SK-N-SH (cell line): ENCODE data around the gene SHLD2. TPM values are rescaled to one million over a fixed set of nuclear protein-coding genes. Genes with fewer than 3 reads are reported as not detected.

Experiments used
- CTCF ChIA-PET: fragments of 300-600, 350-600 bp; formaldehyde crosslinking; extraction: SDS; loops from one replicate; lab custom pipeline; 2021; lab: Yijun Ruan, JAX
- POLR2A ChIA-PET: fragments of 350-600 bp; sonication (Branson Sonifier 250); formaldehyde crosslinking; extraction: SDS; loops from one replicate; lab custom pipeline; 2020; ENCODE audit warnings: antibody characterized with exemption, inconsistent platforms; lab: Yijun Ruan, JAX
- DNase-seq: peaks from one replicate; pipeline ENCODE4 v3.0.0; 2012
- H2AFZ ChIP-seq: fragments of 200-600 bp; sonication (generic); 2 replicates; pipeline ENCODE4 v1.8.1; 2016; ENCODE audit warnings: antibody characterized with exemption, mild to moderate bottlenecking, low read depth
- H3F3A ChIP-seq: fragments of 200-600 bp; sonication (generic); replicated peaks from 2 replicates; pipeline ENCODE3; 2016; ENCODE audit warnings: antibody characterized with exemption, mild to moderate bottlenecking; ENCODE audit not compliant: insufficient read depth
- H3K27ac ChIP-seq, 2 experiments: fragments of 200-500 bp in 1 of 2; fragments of 200-600 bp in 1 of 2; sonication (Bioruptor generic) in 1 of 2; sonication (generic), shearing (Covaris generic) in 1 of 2; 2 replicates each; pipeline versions ENCODE4 v1.5.1 to v1.6.1; 2014 to 2016; ENCODE audit warnings: low read depth in 2 of 2, inconsistent platforms in 1 of 2, low read length in 1 of 2, mild to moderate bottlenecking in 1 of 2, mixed read lengths in 1 of 2
- H3K27me3 ChIP-seq: fragments of 200-600 bp; sonication (generic), shearing (Covaris generic); 2 replicates; pipeline ENCODE4 v1.6.1; 2016; ENCODE audit warnings: mixed run types; ENCODE audit not compliant: insufficient read depth
- H3K36me3 ChIP-seq, 2 experiments: fragments of 200-500 bp in 1 of 2; fragments of 200-600 bp in 1 of 2; sonication (Bioruptor generic) in 1 of 2; sonication (generic) in 1 of 2; replicated peaks in 1 of 2; 2 replicates each; pipeline versions ENCODE3 to v1.5.1; 2014 to 2016; ENCODE audit warnings: low read length in 1 of 2, mild to moderate bottlenecking in 1 of 2; ENCODE audit not compliant: insufficient read depth in 2 of 2, control insufficient read depth in 1 of 2
- H3K4me1 ChIP-seq, 2 experiments: fragments of 200-500 bp in 1 of 2; fragments of 200-600 bp in 1 of 2; sonication (Bioruptor generic) in 1 of 2; sonication (generic), shearing (Covaris generic) in 1 of 2; 2 replicates each; pipeline versions ENCODE4 v1.5.1 to v1.6.1; 2014 to 2016; ENCODE audit warnings: low read depth in 1 of 2, low read length in 1 of 2, mixed run types in 1 of 2; ENCODE audit not compliant: insufficient read depth in 2 of 2, control insufficient read depth in 1 of 2
- H3K4me2 ChIP-seq: fragments of 200-600 bp; sonication (generic), shearing (Covaris generic); 2 replicates; pipeline ENCODE4 v1.6.1; 2017; ENCODE audit warnings: mixed run types
- H3K4me3 ChIP-seq, 2 experiments: fragments of 200-500 bp in 1 of 2; fragments of 200-600 bp in 1 of 2; sonication (Bioruptor generic) in 1 of 2; sonication (generic), shearing (Covaris generic) in 1 of 2; 2 replicates each; pipeline versions ENCODE4 v1.5.1 to v1.8.1; 2014 to 2016; ENCODE audit warnings: low read depth in 2 of 2, inconsistent platforms in 1 of 2, low read length in 1 of 2, mild to moderate bottlenecking in 1 of 2, mixed read lengths in 1 of 2, moderate library complexity in 1 of 2
- H3K79me2 ChIP-seq: fragments of 200-600 bp; sonication (generic); 2 replicates; pipeline ENCODE4 v1.8.1; 2017; ENCODE audit warnings: mild to moderate bottlenecking; ENCODE audit not compliant: insufficient read depth
- H3K9ac ChIP-seq: fragments of 200-600 bp; sonication (generic); 2 replicates; pipeline ENCODE4 v1.6.1; 2017; ENCODE audit warnings: mixed run types
- H3K9me2 ChIP-seq: fragments of 200-600 bp; sonication (generic); 2 replicates; pipeline ENCODE4 v1.6.1; 2017; ENCODE audit warnings: mixed run types
- H3K9me3 ChIP-seq: fragments of 200-600 bp; sonication (generic); 2 replicates; pipeline ENCODE4 v1.6.1; 2017; ENCODE audit warnings: mixed run types, mild to moderate bottlenecking, moderate library complexity
- H4K20me1 ChIP-seq: fragments of 200-600 bp; sonication (generic); 2 replicates; pipeline ENCODE4 v1.6.1; 2017; ENCODE audit warnings: mild to moderate bottlenecking, mixed run types; ENCODE audit not compliant: insufficient read depth
- FOXM1 ChIP-seq: IDR thresholded peaks from 2 replicates; pipeline ENCODE4 v1.4.0; 2012; ENCODE audit warnings: low read depth, mild to moderate bottlenecking
- PBX3 ChIP-seq: IDR thresholded peaks from 2 replicates; pipeline ENCODE4; 2012
- RCOR1 ChIP-seq: fragments of 150-350 bp; IDR thresholded peaks from 2 replicates; pipeline ENCODE4 v1.6.1; 2017; ENCODE audit warnings: antibody characterized with exemption, low read length
- TEAD4 ChIP-seq: IDR thresholded peaks from 2 replicates; pipeline ENCODE4 v1.4.0; 2012; ENCODE audit warnings: mild to moderate bottlenecking, borderline replicate concordance; ENCODE audit not compliant: insufficient read depth
- USF2 ChIP-seq: fragments of 150-350 bp; IDR thresholded peaks from 2 replicates; pipeline ENCODE4 v1.6.1; 2017; ENCODE audit warnings: antibody characterized with exemption, low read length, low read depth, borderline replicate concordance
- YY1 ChIP-seq: IDR thresholded peaks from 2 replicates; pipeline ENCODE4 v1.4.0; 2012; ENCODE audit warnings: low read depth, mild to moderate bottlenecking
- WGBS: methylation state at CpG from one replicate; pipeline ENCODE4 v1.1.6; 2017; ENCODE audit warnings: low lambda C conversion rate; 5-methylcytosine and 5-hydroxymethylcytosine counted together
- polyA plus RNA-seq, 3 experiments: library from polyadenylated mRNA; depleted of rRNA; stranded (reverse); fragments of >200 nt; gene quantifications; 2 replicates each; pipeline ENCODE4 v1.2.3, GENCODE V29; 2012
- TF ChIP-seq, protein P1 (sequence below): fragments of 200-600 bp; sonication (generic); IDR thresholded peaks from 2 replicates; pipeline ENCODE4 v1.6.1; 2017; ENCODE audit warnings: antibody characterized with exemption, mild to moderate bottlenecking, moderate library complexity
- TF ChIP-seq, protein P2 (sequence below): IDR thresholded peaks from 2 replicates; pipeline ENCODE4 v1.4.0; 2012; ENCODE audit warnings: low read depth, borderline replicate concordance
- TF ChIP-seq, protein P3 (sequence below): IDR thresholded peaks from 2 replicates; pipeline ENCODE4 v1.6.1; 2012; ENCODE audit warnings: mild to moderate bottlenecking, low read depth, low read length, moderate library complexity

Gene SHLD2
- polyA plus RNA-seq, 1 of the 3 experiments (the other 2 are of a cell fraction): 4.7 TPM

DNA sequence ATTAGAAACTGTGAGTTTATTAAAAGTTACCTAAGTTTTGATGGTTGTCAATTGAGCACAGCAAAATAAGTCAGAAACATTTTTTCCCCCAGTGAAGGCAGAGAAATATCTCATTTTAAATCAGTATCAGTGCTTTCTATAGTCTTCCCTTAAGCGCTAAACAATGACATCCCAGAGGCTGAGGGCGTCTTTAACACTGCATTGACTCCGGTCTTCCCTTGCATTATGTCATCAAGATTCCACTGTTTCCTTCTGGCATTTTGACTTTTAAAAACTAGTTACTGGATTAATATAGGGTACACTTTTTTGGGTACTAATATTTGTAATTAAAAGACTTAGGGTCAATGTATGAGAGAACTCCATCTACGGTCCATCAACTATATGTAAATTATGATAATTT is 4.2 kb upstream of the SHLD2 start:
- H3F3A ChIP-seq: no peaks in the 10 kb centered on the region
- DNase-seq: no peak
- no peak overlapping the region for H2AFZ ChIP-seq
- H3K9ac ChIP-seq: no peak overlapping the region
- H3K4me2 ChIP-seq: no peak overlapping the region
- no peaks in the 10 kb centered on the region for H3K9me3 ChIP-seq
- no peak overlapping the region for H3K4me3 ChIP-seq
- TF ChIP-seq YY1: no peak
- TF ChIP-seq PBX3: no peak
- TF ChIP-seq, protein P1, sequence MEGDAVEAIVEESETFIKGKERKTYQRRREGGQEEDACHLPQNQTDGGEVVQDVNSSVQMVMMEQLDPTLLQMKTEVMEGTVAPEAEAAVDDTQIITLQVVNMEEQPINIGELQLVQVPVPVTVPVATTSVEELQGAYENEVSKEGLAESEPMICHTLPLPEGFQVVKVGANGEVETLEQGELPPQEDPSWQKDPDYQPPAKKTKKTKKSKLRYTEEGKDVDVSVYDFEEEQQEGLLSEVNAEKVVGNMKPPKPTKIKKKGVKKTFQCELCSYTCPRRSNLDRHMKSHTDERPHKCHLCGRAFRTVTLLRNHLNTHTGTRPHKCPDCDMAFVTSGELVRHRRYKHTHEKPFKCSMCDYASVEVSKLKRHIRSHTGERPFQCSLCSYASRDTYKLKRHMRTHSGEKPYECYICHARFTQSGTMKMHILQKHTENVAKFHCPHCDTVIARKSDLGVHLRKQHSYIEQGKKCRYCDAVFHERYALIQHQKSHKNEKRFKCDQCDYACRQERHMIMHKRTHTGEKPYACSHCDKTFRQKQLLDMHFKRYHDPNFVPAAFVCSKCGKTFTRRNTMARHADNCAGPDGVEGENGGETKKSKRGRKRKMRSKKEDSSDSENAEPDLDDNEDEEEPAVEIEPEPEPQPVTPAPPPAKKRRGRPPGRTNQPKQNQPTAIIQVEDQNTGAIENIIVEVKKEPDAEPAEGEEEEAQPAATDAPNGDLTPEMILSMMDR: no peak
- no peak for TF ChIP-seq FOXM1
- TF ChIP-seq TEAD4: no peak
- TF ChIP-seq, protein P2, sequence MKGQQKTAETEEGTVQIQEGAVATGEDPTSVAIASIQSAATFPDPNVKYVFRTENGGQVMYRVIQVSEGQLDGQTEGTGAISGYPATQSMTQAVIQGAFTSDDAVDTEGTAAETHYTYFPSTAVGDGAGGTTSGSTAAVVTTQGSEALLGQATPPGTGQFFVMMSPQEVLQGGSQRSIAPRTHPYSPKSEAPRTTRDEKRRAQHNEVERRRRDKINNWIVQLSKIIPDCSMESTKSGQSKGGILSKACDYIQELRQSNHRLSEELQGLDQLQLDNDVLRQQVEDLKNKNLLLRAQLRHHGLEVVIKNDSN: no peak
- no peak for TF ChIP-seq RCOR1
- no peak for TF ChIP-seq USF2
- TF ChIP-seq, protein P3, sequence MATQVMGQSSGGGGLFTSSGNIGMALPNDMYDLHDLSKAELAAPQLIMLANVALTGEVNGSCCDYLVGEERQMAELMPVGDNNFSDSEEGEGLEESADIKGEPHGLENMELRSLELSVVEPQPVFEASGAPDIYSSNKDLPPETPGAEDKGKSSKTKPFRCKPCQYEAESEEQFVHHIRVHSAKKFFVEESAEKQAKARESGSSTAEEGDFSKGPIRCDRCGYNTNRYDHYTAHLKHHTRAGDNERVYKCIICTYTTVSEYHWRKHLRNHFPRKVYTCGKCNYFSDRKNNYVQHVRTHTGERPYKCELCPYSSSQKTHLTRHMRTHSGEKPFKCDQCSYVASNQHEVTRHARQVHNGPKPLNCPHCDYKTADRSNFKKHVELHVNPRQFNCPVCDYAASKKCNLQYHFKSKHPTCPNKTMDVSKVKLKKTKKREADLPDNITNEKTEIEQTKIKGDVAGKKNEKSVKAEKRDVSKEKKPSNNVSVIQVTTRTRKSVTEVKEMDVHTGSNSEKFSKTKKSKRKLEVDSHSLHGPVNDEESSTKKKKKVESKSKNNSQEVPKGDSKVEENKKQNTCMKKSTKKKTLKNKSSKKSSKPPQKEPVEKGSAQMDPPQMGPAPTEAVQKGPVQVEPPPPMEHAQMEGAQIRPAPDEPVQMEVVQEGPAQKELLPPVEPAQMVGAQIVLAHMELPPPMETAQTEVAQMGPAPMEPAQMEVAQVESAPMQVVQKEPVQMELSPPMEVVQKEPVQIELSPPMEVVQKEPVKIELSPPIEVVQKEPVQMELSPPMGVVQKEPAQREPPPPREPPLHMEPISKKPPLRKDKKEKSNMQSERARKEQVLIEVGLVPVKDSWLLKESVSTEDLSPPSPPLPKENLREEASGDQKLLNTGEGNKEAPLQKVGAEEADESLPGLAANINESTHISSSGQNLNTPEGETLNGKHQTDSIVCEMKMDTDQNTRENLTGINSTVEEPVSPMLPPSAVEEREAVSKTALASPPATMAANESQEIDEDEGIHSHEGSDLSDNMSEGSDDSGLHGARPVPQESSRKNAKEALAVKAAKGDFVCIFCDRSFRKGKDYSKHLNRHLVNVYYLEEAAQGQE: no peak
- no peak overlapping the region for H3K27ac ChIP-seq
- ChIA-PET POLR2A (no interaction called here), CTCF (no interaction called here)
- H4K20me1 ChIP-seq: peaks cover 31% of the 10 kb centered on the region
- H3K4me1 ChIP-seq: peaks cover 8 to 10% of the 10 kb centered on the region in 2 experiments; a peak in 3 of 4 replicates
- no peaks in the 10 kb centered on the region for H3K9me2 ChIP-seq
- peaks cover 88% of the 10 kb centered on the region for H3K79me2 ChIP-seq
- no peaks in the 10 kb centered on the region for H3K27me3 ChIP-seq
- peaks cover 28 to 30% of the 10 kb centered on the region in 2 experiments for H3K36me3 ChIP-seq
- WGBS: 95% methylated on average over 4 of the region's 4 CpGs
